Smooth muscle cell (in vitro differentiated cells): ENCODE results near the gene POU3F1. TPM values are rescaled to one million over a fixed set of nuclear protein-coding genes. Genes with fewer than 3 reads are reported as not detected.

ENCODE experiments used
- DNase-seq: peaks from one replicate; lab custom pipeline; 2025; ENCODE audit not compliant: unreplicated experiment; lab: John Stamatoyannopoulos, UW
- H2AFZ ChIP-seq: fragments of 200-600 bp; sonication (generic); 2 replicates; pipeline ENCODE4 v1.6.0; 2016; ENCODE audit warnings: antibody characterized with exemption, low read depth, mild to moderate bottlenecking
- H3F3A ChIP-seq: fragments of 200-600 bp; sonication (generic); 2 replicates; pipeline ENCODE4 v1.6.0; 2017; ENCODE audit warnings: antibody characterized with exemption, low read depth
- H3K27ac ChIP-seq: fragments of 200-600 bp; sonication (generic); 2 replicates; pipeline ENCODE4 v1.5.1; 2016; ENCODE audit warnings: low read depth, mild to moderate bottlenecking
- H3K27me3 ChIP-seq: fragments of 200-600 bp; sonication (generic); 2 replicates; pipeline ENCODE4 v1.6.1; 2016; ENCODE audit warnings: low read depth, mild to moderate bottlenecking
- H3K36me3 ChIP-seq: fragments of 200-600 bp; sonication (generic); 2 replicates; pipeline ENCODE4 v1.5.1; 2016; ENCODE audit warnings: low read depth
- H3K4me1 ChIP-seq: fragments of 200-600 bp; sonication (generic); 2 replicates; pipeline ENCODE4 v1.5.1; 2016; ENCODE audit warnings: low read depth
- H3K4me2 ChIP-seq: fragments of 200-600 bp; sonication (generic); 2 replicates; pipeline ENCODE4 v1.6.0; 2016; ENCODE audit warnings: mild to moderate bottlenecking
- H3K4me3 ChIP-seq: fragments of 200-600 bp; sonication (generic); 2 replicates; pipeline ENCODE4 v1.5.1; 2016; ENCODE audit warnings: mild to moderate bottlenecking
- H3K79me2 ChIP-seq: fragments of 200-600 bp; sonication (generic); 2 replicates; pipeline ENCODE4 v1.6.0; 2016; ENCODE audit warnings: low read depth, mild to moderate bottlenecking
- H3K9ac ChIP-seq: fragments of 200-600 bp; sonication (generic); 2 replicates; pipeline ENCODE4 v1.6.0; 2016; ENCODE audit warnings: low read depth
- H3K9me3 ChIP-seq: fragments of 200-600 bp; sonication (generic); replicated peaks from 2 replicates; pipeline ENCODE4 v1.5.1; 2016; ENCODE audit warnings: low read depth
- H4K20me1 ChIP-seq: fragments of 200-600 bp; sonication (generic); 2 replicates; pipeline ENCODE4 v1.6.0; 2016; ENCODE audit warnings: low read depth
- CTCF ChIP-seq: fragments of 200-600 bp; sonication (generic); IDR thresholded peaks from 2 replicates; pipeline ENCODE4 v1.5.1; 2017; ENCODE audit warnings: borderline replicate concordance, mild to moderate bottlenecking, antibody characterized with exemption; ENCODE audit not compliant: insufficient read depth, poor library complexity, severe bottlenecking
- WGBS: methylation state at CpG from one replicate; pipeline ENCODE4 v1.1.7; 2016; ENCODE audit warnings: low lambda C conversion rate; 5-methylcytosine and 5-hydroxymethylcytosine counted together
- polyA plus RNA-seq: library from polyadenylated mRNA; unstranded; fragments of >200 nt; fragmentation: Nextera tagmentation; extraction: Ambion mirVana; gene quantifications from 2 replicates; pipeline ENCODE4 v1.2.1, GENCODE V29; 2016
- total RNA-seq: library from RNA; depleted of rRNA; stranded (reverse); fragments of >200 nt; gene quantifications from 2 replicates; pipeline ENCODE4 v1.2.3, GENCODE V29; 2014

POU3F1 gene
- total and polyA plus RNA-seq, 2 experiments from 2014 or later = 0.55 TPM; not detected in 1

DNA sequence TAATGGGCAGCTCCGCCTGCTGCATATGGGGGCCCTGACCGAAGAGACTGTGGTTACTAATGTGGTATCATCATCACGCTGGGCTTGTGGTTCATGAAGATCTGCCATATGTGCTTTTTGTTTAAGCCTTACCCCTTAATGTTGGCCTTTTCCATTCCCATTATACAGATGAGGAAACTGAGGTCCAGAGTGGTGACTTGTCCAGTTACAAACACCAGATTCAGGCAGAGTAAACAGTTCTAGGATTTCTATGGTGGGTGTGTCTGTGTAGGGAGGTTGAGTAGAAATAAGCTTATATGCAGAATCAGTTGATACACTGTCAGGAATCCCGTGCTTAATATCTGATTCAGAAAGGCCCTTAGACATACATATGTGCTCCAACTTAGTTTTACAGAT is 33.4 kb downstream of the POU3F1 start:
- no peak for DNase-seq
- H3K4me2 ChIP-seq = peak overlapping the region; percentile 83
- H3K36me3 ChIP-seq = peaks cover 3% of the 10 kb centered on the region
- H3K9ac ChIP-seq = peak overlapping the region; percentile 93
- H4K20me1 ChIP-seq = peaks cover 34% of the 10 kb centered on the region
- peak overlapping the region; percentile 96 for H3K27ac ChIP-seq
- H3K27me3 ChIP-seq = no peaks in the 10 kb centered on the region
- H2AFZ ChIP-seq = no peak overlapping the region
- peaks cover 14% of the 10 kb centered on the region for H3K4me1 ChIP-seq
- WGBS = 19% methylated on average over 4 of the region's 4 CpGs
- TF ChIP-seq CTCF = no peak
- H3K79me2 ChIP-seq = peaks cover 50% of the 10 kb centered on the region
- H3K4me3 ChIP-seq = peak overlapping the region; percentile 67
- H3F3A ChIP-seq = peaks cover 20% of the 10 kb centered on the region
- H3K9me3 ChIP-seq = no peaks in the 10 kb centered on the region

GRCh38 chr1:38012363-38013226 is 34.0 kb downstream of the POU3F1 start, which contains the start of gene UTP11:
TSS of gene UTP11 (plus strand) at chr1:38012734. CDS start at chr1:38012803, 69 bp downstream.
- H3K9ac ChIP-seq = peak within 1 kb of the TSS; percentile 93
- peak within 1 kb of the TSS; percentile 83 for H3K4me2 ChIP-seq
- H3K4me3 ChIP-seq = peak within 1 kb of the TSS; percentile 67
- H4K20me1 ChIP-seq = peaks cover 32% of the 10 kb centered on the region
- peaks cover 14% of the 10 kb centered on the region for H3K4me1 ChIP-seq
- no peaks in the 10 kb centered on the region for H3K27me3 ChIP-seq
- H3F3A ChIP-seq = peaks cover 20% of the 10 kb centered on the region
- WGBS = 2% methylated on average over 49 of the region's 49 CpGs
- no peak for TF ChIP-seq CTCF
- peaks cover 44% of the 10 kb centered on the region for H3K79me2 ChIP-seq
- no peaks in the 10 kb centered on the region for H3K36me3 ChIP-seq
- peak within 1 kb of the TSS; percentile 66 for H2AFZ ChIP-seq
- H3K27ac ChIP-seq = peak within 1 kb of the TSS; percentile 96
- H3K9me3 ChIP-seq = no peaks in the 10 kb centered on the region
- DNase-seq = peak; percentile 91

DNA sequence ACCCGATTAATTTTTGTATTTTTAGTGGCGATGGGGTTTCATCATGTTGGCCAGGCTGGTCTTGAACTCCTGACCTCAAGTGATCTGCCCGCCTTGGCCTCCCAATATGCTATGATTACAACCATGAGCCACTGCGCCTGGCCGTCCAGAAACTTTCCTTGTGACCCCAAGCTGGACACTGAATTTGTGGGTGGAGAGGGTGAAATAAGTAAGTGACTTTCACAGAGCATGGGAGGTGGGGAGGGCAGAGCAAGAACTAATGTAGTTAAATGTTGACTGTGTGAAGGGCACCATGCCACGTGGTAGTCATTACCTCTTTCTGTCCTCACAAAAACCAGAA is 36.8 kb downstream of the POU3F1 start:
- Histone ChIP-seq H3K9ac (no peak overlapping the region), H3K4me3 (no peak overlapping the region), H4K20me1 (peaks cover 17% of the 10 kb centered on the region), H3K4me2 (no peak overlapping the region), H3K36me3 (no peaks in the 10 kb centered on the region), H3K4me1 (peaks cover 18% of the 10 kb centered on the region), H3K27me3 (no peaks in the 10 kb centered on the region), H3F3A (peaks cover 25% of the 10 kb centered on the region), H3K27ac (peak overlapping the region; percentile 56), H2AFZ (no peak overlapping the region), H3K9me3 (no peaks in the 10 kb centered on the region), H3K79me2 (peaks cover 21% of the 10 kb centered on the region)
- WGBS = 88% methylated on average over 6 of the region's 6 CpGs
- no peak for DNase-seq
- TF ChIP-seq CTCF = no peak
